IMR-90 (cell line): ENCODE measurements around the gene ALKBH1. TPM values are rescaled to one million over a fixed set of nuclear protein-coding genes. Genes with fewer than 3 reads are reported as not detected.

Source experiments
- ATAC-seq: fragments of 200-7000 bp; cut with Tn5 transposase; 2 replicates; pipeline ENCODE4 v1.9.1; 2020; ENCODE audit warnings: low read depth, mild to moderate bottlenecking, moderate library complexity
- BruUV-seq: library from RNA; stranded (reverse); fragments of 400-500 nt; replicated peaks from 2 replicates; lab custom pipeline; 2021; lab: Mats Ljungman, UMichigan
- CTCF ChIA-PET: fragments of 300-600 bp; formaldehyde crosslinking; extraction: SDS; loops from one replicate; lab custom pipeline; 2021; ENCODE audit warnings: antibody characterized with exemption; lab: Yijun Ruan, JAX
- POLR2A ChIA-PET: fragments of 300-600 bp; sonication (Branson Sonifier 250); formaldehyde crosslinking; loops from one replicate; lab custom pipeline; 2022; ENCODE audit warnings: antibody characterized with exemption; ENCODE audit not compliant: unreplicated experiment; lab: Charles Lee
- DNase-seq: peaks from one replicate; pipeline ENCODE4 v3.0.0; 2013
- H2AFZ ChIP-seq: replicated peaks from 2 replicates; pipeline ENCODE3; 2013; ENCODE audit warnings: low read length, mild to moderate bottlenecking; ENCODE audit not compliant: poor library complexity
- H2AK5ac ChIP-seq: 2 replicates; pipeline ENCODE4 v1.6.1; 2013; ENCODE audit warnings: low read depth, low read length, inconsistent platforms
- H2AK9ac ChIP-seq: replicated peaks from 2 replicates; pipeline ENCODE3; 2013; ENCODE audit warnings: mild to moderate bottlenecking, low read depth, low read length, moderate library complexity; ENCODE audit not compliant: poor library complexity
- H2BK120ac ChIP-seq: 2 replicates; pipeline ENCODE4 v1.6.1; 2013; ENCODE audit warnings: low read depth, low read length, inconsistent platforms
- H2BK15ac ChIP-seq: 3 replicates; pipeline ENCODE4 v1.6.1; 2013; ENCODE audit warnings: low read depth, low read length, inconsistent platforms
- H2BK20ac ChIP-seq: 2 replicates; pipeline ENCODE4 v1.6.1; 2013; ENCODE audit warnings: low read depth, mild to moderate bottlenecking, inconsistent platforms, low read length, moderate library complexity
- H2BK5ac ChIP-seq: 2 replicates; pipeline ENCODE4 v1.6.1; 2013; ENCODE audit warnings: mild to moderate bottlenecking, low read depth, low read length, inconsistent platforms; ENCODE audit not compliant: poor library complexity, severe bottlenecking
- H3K14ac ChIP-seq: replicated peaks from 2 replicates; pipeline ENCODE4 v1.6.1; 2013; ENCODE audit warnings: low read depth, low read length, inconsistent platforms
- H3K18ac ChIP-seq: 2 replicates; pipeline ENCODE4 v1.6.1; 2013; ENCODE audit warnings: low read depth, low read length, control low read depth
- H3K23ac ChIP-seq: 2 replicates; pipeline ENCODE4 v1.6.1; 2013; ENCODE audit warnings: low read depth, low read length, inconsistent platforms
- H3K27ac ChIP-seq: 2 replicates; pipeline ENCODE4 v1.5.1; 2013; ENCODE audit warnings: mild to moderate bottlenecking, control low read depth, low read length; ENCODE audit not compliant: insufficient read depth
- H3K27me3 ChIP-seq: 2 replicates; pipeline ENCODE4 v1.6.1; 2013; ENCODE audit warnings: low read length; ENCODE audit not compliant: control insufficient read depth, insufficient read depth
- H3K36me3 ChIP-seq: 2 replicates; pipeline ENCODE4 v1.6.1; 2013; ENCODE audit warnings: low read length, mixed read lengths; ENCODE audit not compliant: control insufficient read depth, insufficient read depth
- H3K4ac ChIP-seq: 2 replicates; pipeline ENCODE4 v1.6.1; 2013; ENCODE audit warnings: low read depth, low read length, inconsistent platforms
- H3K4me1 ChIP-seq: 2 replicates; pipeline ENCODE4 v1.6.1; 2013; ENCODE audit warnings: low read length, mixed read lengths; ENCODE audit not compliant: control insufficient read depth, insufficient read depth
- H3K4me2 ChIP-seq: 2 replicates; pipeline ENCODE4 v1.6.1; 2013; ENCODE audit warnings: low read depth, mild to moderate bottlenecking, control low read depth, low read length, moderate library complexity
- H3K4me3 ChIP-seq: 2 replicates; pipeline ENCODE4 v1.5.1; 2013; ENCODE audit warnings: low read depth, mild to moderate bottlenecking, control low read depth, low read length, moderate library complexity; ENCODE audit not compliant: insufficient read depth
- H3K56ac ChIP-seq: 2 replicates; pipeline ENCODE4 v1.6.1; 2013; ENCODE audit warnings: low read length, inconsistent platforms; ENCODE audit not compliant: insufficient read depth; ENCODE audit errors: extremely low read depth
- H3K79me1 ChIP-seq, 2 experiments: 2 replicates each; pipeline ENCODE4 v1.6.1; 2013; ENCODE audit warnings: low read length in 2 of 2, inconsistent platforms in 1 of 2, low read depth in 1 of 2
- H3K9ac ChIP-seq: 2 replicates; pipeline ENCODE4 v1.6.1; 2013; ENCODE audit warnings: low read depth, low read length, control low read depth
- H3K9me1 ChIP-seq: 2 replicates; pipeline ENCODE4 v1.6.1; 2013; ENCODE audit warnings: low read length, inconsistent platforms; ENCODE audit not compliant: insufficient read depth
- H3K9me3 ChIP-seq: 2 replicates; pipeline ENCODE4 v1.6.1; 2013; ENCODE audit warnings: low read length; ENCODE audit not compliant: control insufficient read depth, insufficient read depth
- H4K20me1 ChIP-seq: 2 replicates; pipeline ENCODE4 v1.6.1; 2013; ENCODE audit warnings: low read length, inconsistent platforms; ENCODE audit not compliant: insufficient read depth
- H4K5ac ChIP-seq: 2 replicates; pipeline ENCODE4 v1.6.1; 2013; ENCODE audit warnings: mild to moderate bottlenecking, low read depth, low read length, control low read depth
- H4K8ac ChIP-seq, 2 experiments: 2 replicates each; pipeline ENCODE4 v1.6.1; 2013; ENCODE audit warnings: low read depth in 2 of 2, low read length in 2 of 2, control low read depth in 1 of 2, inconsistent platforms in 1 of 2
- H4K91ac ChIP-seq: 2 replicates; pipeline ENCODE4 v1.6.1; 2013; ENCODE audit warnings: low read depth, low read length, inconsistent platforms; ENCODE audit not compliant: insufficient read depth
- FOS ChIP-seq: fragments of 150-350 bp; IDR thresholded peaks from 2 replicates; pipeline ENCODE4 v1.6.1; 2016; ENCODE audit warnings: low read depth, low read length
- MAZ ChIP-seq: IDR thresholded peaks from 2 replicates; pipeline ENCODE4 v1.6.1; 2012; ENCODE audit warnings: low read depth, mild to moderate bottlenecking, low read length, improper control_type of control experiment, moderate library complexity, borderline replicate concordance
- MXI1 ChIP-seq: IDR thresholded peaks from 2 replicates; pipeline ENCODE4 v1.6.1; 2012; ENCODE audit warnings: low read depth, mild to moderate bottlenecking, low read length, moderate library complexity, borderline replicate concordance
- NFE2L2 ChIP-seq: fragments of 150-350 bp; IDR thresholded peaks from 2 replicates; pipeline ENCODE4 v1.6.1; 2016; ENCODE audit warnings: low read depth, mild to moderate bottlenecking, low read length
- POLR2A ChIP-seq: IDR thresholded peaks from 2 replicates; pipeline ENCODE4 v1.6.1; 2012; ENCODE audit warnings: mild to moderate bottlenecking, low read depth, low read length
- RFX5 ChIP-seq: IDR thresholded peaks from 2 replicates; pipeline ENCODE4 v1.8.0; 2012; ENCODE audit warnings: low read depth, mild to moderate bottlenecking, low read length, moderate library complexity
- WGBS, 2 experiments: methylation state at CpG; one replicate each; pipeline versions ENCODE4 v1.1.5 to v1.1.7; 2013; ENCODE audit warnings: missing lambda C conversion rate in 2 of 2; ENCODE audit not compliant: insufficient read length in 1 of 2; ENCODE audit errors: extremely low coverage in 2 of 2; 5-methylcytosine and 5-hydroxymethylcytosine counted together
- dilution Hi-C: fragments of 300-500 bp; cut with HindIII; formaldehyde crosslinking; loops from one replicate; pipeline ENCODE4 v1.14.3; 2018; ENCODE audit warnings: low sequenced_read_pairs; ENCODE audit not compliant: unreplicated experiment
- in situ Hi-C: fragments of 300-500 bp; cut with MboI; formaldehyde crosslinking; loops from 3 replicates; pipeline ENCODE4 v1.14.3; 2019; ENCODE audit warnings: low sequenced_read_pairs, inconsistent platforms, mixed read lengths
- intact Hi-C: fragments of 100-400 bp; cut with micrococcal nuclease; formaldehyde crosslinking; loops from 2 replicates; pipeline ENCODE4 v1.10.0; 2022
- polyA plus RNA-seq, 3 experiments: library from polyadenylated mRNA; depleted of rRNA; stranded (reverse); fragments of >200 nt; gene quantifications; 2 replicates each; pipeline ENCODE4 v1.2.3, GENCODE V29; 2012; ENCODE audit warnings: low replicate concordance in 1 of 3
- total RNA-seq: library from RNA; depleted of rRNA; stranded (reverse); fragments of >200 nt; gene quantifications from 2 replicates; pipeline ENCODE4 v1.2.3, GENCODE V29; 2012
- TF ChIP-seq, protein P1 (sequence below): conservative IDR thresholded peaks from 2 replicates; pipeline ENCODE4 v1.5.1; 2012; ENCODE audit warnings: mild to moderate bottlenecking, low read depth, low read length, improper control_type of control experiment

Gene ALKBH1
- total and polyA plus RNA-seq, 2 of the 4 experiments (the other 2 are of a cell fraction) = 10.0 to 10.8 TPM

DNA sequence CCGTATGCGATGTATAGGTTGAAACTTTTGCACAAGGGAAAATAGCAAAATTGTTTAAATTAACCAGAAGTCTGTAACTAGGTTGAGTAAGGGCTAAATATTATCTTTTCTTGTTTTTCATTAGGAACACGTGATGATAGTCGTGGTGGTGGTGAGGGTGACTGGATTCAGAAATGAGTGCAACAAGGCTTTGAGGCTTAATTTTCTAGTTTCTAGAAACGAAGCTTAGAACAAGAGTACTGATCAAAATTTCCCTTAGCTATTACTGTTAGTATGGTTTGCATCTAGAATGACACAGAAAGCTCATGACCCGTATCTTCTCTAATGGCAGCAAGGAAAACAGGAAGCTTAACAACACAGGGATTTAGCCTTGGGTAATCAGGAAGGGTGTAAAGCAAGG lies 7.1 kb upstream of the ALKBH1 start:
- in situ Hi-C loops (loop anchor here (10.0 kb wide), 1 partner anchor 250 kb away; no protein-coding TSS in a partner anchor), dilution Hi-C loops (no loop called here), intact Hi-C loops (no loop called here)
- Histone ChIP-seq H4K8ac (no peak overlapping the region), H3K9me1 (0 out of 2 replicates have a peak, but pooled peaks cover 2% of the 10 kb centered on the region), H3K18ac (no peak overlapping the region), H4K5ac (no peak overlapping the region), H3K23ac (no peak overlapping the region), H2BK15ac (no peak overlapping the region), H3K36me3 (peaks cover 45% of the 10 kb centered on the region), H3K9me3 (no peaks in the 10 kb centered on the region), H2AK9ac (no peak overlapping the region), H3K14ac (no peak overlapping the region), H2AK5ac (no peak overlapping the region), H2BK5ac (no peak overlapping the region), H3K4me1 (no peaks in the 10 kb centered on the region), H3K56ac (no peak overlapping the region), H3K4ac (no peak overlapping the region), H3K27me3 (no peaks in the 10 kb centered on the region), H4K20me1 (peaks cover 3% of the 10 kb centered on the region; the same call in 1 of the 2 replicates), H4K91ac (no peak overlapping the region), H2BK120ac (no peak overlapping the region), H3K27ac (no peak overlapping the region), H3K4me2 (no peak overlapping the region), H3K79me1 (peaks cover 17 to 19% of the 10 kb centered on the region in 2 experiments), H3K9ac (no peak overlapping the region), H2BK20ac (no peak overlapping the region), H2AFZ (no peak overlapping the region), H3K4me3 (no peak overlapping the region)
- no TSS peak for BruUV-seq
- DNase-seq (no peak), ATAC-seq (no peak)
- no peak for TF ChIP-seq POLR2A
- TF ChIP-seq NFE2L2 = no peak
- TF ChIP-seq FOS = no peak
- no peak for TF ChIP-seq MAZ
- TF ChIP-seq, protein P1, sequence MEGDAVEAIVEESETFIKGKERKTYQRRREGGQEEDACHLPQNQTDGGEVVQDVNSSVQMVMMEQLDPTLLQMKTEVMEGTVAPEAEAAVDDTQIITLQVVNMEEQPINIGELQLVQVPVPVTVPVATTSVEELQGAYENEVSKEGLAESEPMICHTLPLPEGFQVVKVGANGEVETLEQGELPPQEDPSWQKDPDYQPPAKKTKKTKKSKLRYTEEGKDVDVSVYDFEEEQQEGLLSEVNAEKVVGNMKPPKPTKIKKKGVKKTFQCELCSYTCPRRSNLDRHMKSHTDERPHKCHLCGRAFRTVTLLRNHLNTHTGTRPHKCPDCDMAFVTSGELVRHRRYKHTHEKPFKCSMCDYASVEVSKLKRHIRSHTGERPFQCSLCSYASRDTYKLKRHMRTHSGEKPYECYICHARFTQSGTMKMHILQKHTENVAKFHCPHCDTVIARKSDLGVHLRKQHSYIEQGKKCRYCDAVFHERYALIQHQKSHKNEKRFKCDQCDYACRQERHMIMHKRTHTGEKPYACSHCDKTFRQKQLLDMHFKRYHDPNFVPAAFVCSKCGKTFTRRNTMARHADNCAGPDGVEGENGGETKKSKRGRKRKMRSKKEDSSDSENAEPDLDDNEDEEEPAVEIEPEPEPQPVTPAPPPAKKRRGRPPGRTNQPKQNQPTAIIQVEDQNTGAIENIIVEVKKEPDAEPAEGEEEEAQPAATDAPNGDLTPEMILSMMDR = no peak
- TF ChIP-seq RFX5 = no peak
- no peak for TF ChIP-seq MXI1
- WGBS, 2 experiments = no CpG with 5 or more reads among the region's 6 CpGs
- ChIA-PET POLR2A (no interaction called here), CTCF (no interaction called here)
